Measurements from ENCODE around the gene PITX1.

- TF ChIP-seq CTCF (IDR thresholded peaks at IDR 0.05), result no peak
- no peak for TF ChIP-seq ZFX (IDR thresholded peaks at IDR 0.05; ENCODE audit: borderline replicate concordance)
Observed at GRCh38 chr5:135042595-135042994, 8.6 kb upstream of the PITX1 start.
